HT1080 (cell line): Measurements from ENCODE around the gene PCBP4. TPM values are rescaled to one million over a fixed set of nuclear protein-coding genes. Genes with fewer than 3 reads are reported as not detected.
"Not testable (repeated sequence)": the region's sequence is repeated elsewhere in the genome, so short reads cannot be mapped to it uniquely, and the experiment has no call there.

ENCODE experiments used
- DNase-seq: peaks from one replicate; pipeline ENCODE4 v3.0.0-alpha.2; 2015; ENCODE audit warnings: low read depth
- total RNA-seq: library from RNA; depleted of rRNA; stranded (reverse); fragments of >200 nt; shearing (Covaris generic); gene quantifications from 2 replicates; pipeline ENCODE4 v1.2.3, GENCODE V29; 2014

PCBP4 gene
- total RNA-seq, 1 experiment from 2014 or later: 95.9 TPM

DNA sequence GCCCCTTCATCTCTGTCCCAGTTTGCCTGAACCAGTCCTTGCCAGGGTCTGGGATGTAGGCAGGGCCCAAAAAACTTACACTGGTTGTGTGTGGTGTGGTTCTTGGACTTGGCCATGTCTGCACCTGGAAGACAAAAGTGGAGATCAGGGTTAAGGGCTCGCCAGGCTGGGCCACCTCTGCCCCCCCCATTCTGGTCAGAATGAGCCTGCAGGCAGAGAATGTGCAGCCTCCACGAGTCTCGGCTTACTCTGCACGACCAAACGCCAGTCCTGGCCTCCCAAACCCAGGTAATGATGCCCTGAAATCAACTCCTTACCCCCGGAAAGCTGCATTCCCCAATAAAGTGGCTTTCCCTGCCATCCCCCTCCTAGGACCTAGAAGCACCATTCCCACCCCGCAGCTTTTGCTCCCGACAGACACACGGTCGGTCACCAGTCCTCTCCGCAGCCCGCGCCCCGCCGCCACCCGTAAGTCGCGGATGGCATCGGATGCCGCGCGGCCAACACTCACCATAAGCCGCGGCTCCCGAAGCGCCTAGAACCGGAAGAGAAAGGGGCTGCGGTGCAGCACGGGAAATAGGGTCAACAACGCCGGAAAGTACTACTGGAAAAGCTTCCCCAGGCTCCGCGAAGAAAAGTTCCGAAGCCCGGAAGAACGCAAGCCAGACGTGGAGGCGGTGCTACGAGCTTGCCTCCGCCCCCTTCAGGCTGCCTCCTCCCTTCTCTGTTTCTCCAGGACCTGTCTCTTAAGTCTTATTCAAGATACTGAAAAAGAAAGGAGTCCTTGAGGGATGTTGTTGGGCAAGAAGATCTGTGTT is 28.3 kb upstream of the PCBP4 start, which contains the start of gene RPL29:
Gene RPL29 (minus strand): TSS at position 550 of the 818 bp plus-strand sequence. CDS start 434 bp downstream, at position 116.
- peak; percentile 92 for DNase-seq

GRCh38 chr3:51994530-51994929 is 27.3 kb upstream of the PCBP4 start:
- DNase-seq: no peak

GRCh38 chr3:51993657-51994056 is 26.4 kb upstream of the PCBP4 start:
- DNase-seq: not testable (repeated sequence)

DNA sequence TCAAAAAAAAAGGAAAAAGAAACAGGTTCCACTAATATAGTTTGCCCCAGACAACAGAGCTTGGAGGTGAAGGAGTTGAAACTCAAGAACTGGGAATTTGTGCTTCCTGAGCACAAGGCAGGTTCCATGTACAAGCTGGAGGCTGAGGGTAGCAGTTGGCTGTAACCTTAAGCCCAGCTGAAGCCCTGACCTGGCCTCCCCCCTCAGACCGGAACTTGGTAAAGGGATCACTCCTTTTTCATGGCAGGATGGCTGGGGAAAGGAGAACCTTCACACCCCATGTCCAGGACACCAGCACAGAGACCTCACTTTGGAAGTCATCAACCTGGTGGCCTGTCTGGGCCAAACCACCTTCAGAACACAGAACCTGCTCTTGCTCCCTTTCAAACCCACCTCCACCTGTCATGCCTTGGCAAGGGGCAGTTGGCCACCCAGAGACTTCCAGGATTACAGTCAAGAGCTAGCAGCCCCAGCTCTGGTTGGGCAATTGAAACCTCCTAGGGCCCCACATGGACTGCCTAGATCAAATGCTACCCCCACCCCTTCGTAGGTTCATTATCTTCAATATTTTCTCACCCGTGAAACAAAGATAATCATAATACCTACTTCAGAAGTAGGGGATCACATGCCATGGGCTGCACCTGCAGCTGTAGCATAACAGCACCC is 24.9 kb upstream of the PCBP4 start:
- no peak for DNase-seq

DNA sequence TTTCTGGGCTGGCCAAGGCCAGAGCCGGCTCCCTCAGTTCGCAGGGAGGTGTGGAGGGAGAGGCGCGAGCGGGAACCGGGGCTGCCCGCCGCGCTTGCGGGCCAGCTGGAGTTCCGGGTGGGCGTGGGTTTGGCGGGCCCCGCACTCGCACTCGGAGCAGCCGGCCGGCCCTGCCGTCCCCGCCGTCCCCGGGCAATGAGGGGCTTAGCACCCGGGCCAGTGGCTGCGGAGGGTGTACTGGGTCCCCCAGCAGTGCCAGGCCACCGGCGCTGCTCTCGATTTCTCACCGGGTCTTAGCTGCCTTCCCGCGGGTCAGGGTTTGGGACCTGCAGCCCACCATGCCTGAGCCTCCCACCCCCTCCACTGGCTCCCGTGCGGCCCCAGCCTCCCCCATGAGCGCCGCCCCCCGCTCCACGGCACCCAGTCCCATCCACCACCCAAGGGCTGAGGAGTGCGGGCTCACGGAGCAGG is 23.3 kb upstream of the PCBP4 start:
- not testable (repeated sequence) for DNase-seq

DNA sequence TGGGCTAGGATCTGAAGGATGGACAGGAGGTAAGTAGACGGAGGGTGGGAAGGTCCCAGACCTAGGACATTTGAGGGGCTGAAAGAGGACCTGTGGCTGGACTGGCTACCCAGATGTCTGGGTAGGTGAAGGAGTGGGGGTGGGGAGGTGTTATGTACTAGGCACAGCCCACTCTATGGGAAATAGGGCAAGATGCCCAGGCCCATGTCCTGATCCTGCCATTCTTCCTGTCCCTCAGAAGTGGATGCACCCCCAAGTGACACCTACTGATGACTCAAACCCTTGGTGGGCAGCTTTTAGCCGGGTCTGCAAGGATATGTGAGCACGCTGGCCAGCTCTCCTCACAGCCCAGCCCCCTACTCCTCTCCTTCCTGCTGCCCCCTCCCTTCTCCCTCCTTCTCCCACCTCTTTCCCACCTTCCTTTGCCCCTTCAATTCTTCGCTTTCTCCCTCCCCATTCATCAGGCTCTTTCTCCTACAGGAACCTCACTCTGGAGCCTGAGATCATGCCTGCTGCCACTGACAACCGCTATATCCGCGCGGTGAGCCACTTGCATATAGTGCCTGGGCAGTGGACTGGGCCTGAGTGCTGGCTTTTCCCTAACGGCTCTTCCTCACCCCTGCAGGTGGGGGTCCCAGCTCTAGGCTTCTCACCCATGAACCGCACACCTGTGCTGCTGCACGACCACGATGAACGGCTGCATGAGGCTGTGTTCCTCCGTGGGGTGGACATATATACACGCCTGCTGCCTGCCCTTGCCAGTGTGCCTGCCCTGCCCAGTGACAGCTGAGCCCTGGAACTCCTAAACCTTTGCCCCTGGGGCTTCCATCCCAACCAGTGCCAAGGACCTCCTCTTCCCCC is 21.3 kb upstream of the PCBP4 start:
- DNase-seq: no peak

- DNase-seq: no peak
Observed at GRCh38 chr3:51987568-51987967, 20.3 kb upstream of the PCBP4 start.

DNA sequence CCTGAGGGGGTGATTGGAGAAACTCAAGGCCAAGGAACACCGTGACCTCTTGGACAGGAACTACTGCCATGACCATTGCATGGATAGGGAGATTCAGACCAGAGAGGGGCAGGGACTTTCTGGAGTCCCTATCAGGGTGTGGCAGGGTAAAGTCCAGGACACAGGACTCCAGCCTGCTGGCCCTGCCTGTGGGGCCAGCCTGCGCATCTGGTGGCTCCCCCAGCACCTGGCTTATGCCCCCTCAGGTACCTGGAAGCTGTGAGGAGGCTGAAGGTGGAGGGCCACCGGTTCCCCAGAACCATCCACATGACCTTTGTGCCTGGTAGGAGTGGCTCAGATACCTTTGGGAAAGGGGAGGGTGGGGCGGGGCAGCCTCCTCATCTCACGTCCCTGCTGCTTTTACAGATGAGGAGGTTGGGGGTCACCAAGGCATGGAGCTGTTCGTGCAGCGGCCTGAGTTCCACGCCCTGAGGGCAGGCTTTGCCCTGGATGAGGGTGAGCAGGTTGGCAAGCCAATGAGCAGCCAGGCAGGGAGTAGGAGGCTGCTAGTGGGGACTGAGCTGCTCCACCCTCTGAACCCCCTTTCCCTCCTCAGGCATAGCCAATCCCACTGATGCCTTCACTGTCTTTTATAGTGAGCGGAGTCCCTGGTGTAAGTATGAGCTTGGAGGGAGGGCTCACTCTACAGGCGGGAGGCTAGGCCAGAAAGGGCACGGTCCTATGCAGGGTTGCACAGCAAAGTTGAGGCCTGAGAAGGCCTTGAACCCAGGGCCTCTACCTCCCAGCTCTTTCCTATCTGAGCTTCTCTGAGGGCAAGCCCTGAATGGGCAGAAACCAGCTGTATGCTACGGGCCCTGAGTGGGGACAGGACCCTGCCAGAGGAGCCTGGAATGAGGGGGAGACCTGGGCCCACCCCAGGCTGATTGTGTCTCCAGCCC is 19.0 kb upstream of the PCBP4 start:
- DNase-seq: no peak

DNA sequence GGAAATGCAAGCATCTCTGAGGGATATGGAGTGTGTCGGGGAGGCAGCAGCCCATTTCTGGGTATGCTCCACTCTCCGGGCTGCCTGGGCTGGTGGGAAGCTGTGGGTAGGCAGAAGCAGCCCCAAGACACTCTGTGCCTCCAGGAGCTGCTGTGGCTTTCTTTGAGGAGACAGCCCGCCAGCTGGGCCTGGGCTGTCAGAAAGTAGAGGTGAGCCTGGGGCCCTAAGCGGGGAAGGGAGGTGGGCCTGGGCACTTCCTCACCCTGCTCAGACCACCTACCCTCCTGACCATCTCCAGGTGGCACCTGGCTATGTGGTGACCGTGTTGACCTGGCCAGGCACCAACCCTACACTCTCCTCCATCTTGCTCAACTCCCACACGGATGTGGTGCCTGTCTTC is 17.8 kb upstream of the PCBP4 start:
- DNase-seq: no peak

DNA sequence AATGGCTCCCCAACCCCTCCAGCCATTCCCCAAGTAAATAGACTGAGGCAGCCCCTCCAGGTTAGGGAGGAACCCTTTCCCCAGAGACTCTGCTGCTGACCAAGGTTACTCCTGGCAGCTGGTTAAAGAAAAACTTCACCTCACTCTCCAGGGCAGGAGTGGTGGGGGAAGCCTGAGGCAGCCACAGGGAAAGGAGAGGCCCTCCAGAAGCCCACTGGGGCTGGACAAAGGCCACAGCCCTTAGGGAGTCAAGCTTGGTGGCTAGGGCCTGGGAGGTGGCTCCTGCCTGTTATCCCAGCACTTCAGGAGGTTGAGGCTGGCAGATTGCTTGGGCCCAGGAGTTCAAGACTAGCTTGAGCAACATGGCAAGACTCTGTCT is 17.0 kb upstream of the PCBP4 start:
- no peak for DNase-seq

DNA sequence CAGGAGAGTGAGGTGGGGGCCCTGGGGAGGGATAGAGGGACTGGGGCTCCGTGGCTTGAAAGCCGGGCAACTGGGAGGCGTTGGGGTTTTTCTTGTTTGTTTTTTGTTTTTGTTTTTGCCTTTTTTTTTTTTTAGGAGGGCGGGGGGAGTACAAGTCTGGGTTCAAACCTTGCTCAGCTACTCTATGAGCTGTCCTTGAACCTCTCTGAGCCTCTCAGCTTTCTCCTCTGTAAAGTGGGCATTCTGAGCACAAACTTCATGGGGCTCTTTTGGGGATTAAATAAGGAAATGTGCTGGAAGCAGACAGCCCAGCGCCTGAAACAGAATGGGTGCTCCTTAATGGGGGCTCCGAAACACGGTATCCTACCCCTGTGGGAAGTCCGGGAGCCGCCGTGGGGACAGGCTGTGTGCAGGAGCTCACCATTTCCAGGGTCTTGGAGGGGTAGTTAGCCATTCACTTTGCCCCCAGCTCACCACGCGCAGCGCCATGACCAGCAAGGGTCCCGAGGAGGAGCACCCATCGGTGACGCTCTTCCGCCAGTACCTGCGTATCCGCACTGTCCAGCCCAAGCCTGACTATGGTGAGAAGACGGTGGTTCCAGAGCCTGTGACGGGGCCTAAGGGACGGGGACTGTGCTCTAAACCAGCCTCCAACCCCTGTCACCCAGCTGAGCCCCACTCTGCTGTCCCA is 16.5 kb upstream of the PCBP4 start:
- no peak for DNase-seq

DNA sequence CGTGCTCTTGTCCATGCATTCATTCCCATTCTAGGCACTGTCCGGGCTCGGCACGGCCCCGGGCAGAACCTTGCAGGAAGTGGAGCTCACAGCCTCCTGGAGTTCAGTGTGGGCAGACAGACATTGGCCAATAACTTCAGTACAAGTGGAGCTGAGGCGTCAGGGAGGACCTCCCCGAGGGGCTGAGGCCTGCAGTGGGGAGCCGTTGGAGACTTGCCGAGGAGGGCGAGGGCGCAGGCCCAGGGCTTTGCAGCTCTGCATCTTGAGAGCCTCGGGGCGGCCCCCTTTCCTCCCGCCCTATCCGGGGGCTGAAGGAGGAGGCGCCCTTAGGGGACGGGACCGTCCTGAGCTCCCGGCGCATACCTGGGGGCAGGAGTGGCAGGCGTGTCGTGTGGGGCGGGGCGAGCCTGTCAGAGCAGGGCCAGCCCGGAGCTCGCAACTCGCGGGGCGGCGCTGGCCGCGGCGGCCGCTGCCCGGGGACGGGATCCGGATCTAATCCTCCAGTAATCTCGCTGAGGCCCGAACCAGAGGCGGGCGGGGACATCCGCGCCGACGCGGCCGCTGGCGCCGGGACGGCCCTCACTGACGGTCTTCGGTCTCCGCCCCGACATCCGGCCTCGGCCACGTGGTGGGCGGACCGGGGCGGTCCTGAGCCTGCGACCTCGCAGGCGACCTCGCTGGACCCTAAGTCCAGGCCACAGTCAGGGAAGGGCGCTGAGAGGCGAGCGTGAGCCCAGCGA is 15.8 kb upstream of the PCBP4 start, which contains the start of gene ACY1:
Gene ACY1 (plus strand): TSS at position 698 of the 740 bp plus-strand sequence. CDS start 530 bp downstream, outside the sequence.
- DNase-seq: peak; percentile 90

- peak; percentile 78 for DNase-seq
Observed at GRCh38 chr3:51982352-51982837, 15.1 kb upstream of the PCBP4 start.

DNA sequence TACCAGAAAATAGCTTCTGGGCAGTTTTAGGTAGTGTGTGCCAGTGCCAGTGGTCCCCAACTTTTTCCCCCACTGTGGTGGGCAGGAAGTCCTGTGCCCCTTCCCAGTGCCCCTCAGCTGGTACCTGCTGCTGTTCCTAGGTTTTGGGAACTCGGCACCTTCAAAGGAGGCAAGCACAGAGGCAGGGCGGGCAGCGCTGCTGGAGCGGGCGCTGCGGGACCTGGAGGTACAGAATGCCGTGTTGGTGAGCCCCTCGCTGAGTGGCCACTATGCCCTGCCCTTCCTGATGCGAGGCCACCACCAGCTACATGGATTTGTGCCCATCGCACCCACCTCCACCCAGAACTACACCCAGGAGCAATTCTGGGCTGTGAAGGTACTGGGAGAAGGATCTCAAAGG is 13.0 kb upstream of the PCBP4 start:
- DNase-seq: no peak

DNA sequence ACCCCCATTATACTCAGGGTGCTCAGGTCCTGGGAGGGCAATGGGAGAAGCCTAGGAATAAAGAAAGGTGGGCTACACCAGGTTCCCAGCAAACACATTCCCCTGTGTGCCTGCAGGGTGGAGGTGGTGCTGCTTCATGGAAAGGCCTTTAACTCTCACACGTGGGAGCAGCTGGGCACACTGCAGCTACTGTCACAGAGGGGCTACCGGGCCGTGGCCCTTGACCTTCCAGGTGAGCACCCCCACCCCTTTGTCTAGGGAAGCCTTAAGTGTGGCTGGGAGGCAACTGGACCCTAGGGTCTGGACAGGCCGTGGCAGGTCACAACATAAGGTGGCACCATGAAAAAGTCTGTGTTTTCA is 10.9 kb upstream of the PCBP4 start:
- DNase-seq: no peak

DNA sequence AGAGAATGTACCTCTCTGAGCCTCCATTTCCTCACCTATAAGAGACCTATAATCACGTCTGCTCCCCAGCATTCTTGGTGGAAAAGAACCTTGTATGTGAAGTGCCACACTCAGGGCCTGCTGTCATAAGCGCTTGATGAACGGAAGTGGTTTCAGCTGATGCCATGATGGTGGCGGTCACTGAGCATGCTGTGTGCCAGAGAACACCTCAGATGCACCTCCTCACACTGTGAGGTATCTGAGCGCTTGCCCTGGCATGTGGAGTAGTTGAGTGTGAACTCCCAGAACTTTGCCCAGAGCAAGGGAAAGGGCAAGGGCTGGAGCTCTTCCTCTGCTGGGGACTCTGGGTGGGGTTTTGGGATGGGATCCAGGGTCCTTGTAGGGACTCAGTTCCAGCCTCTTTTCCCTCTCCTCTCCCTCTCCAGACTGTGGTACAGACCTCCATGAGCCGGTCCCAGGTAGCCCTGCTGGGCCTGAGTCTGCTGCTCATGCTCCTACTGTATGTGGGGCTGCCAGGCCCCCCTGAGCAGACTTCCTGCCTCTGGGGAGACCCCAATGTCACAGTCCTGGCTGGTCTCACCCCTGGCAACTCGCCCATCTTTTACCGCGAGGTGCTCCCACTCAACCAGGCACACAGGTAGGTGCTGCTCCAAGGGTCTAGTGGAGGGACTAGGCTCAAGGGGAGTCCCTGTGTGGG is 10.3 kb upstream of the PCBP4 start:
- DNase-seq: no peak

- peak; percentile 43 for DNase-seq
Observed at GRCh38 chr3:51975852-51976549, 8.7 kb upstream of the PCBP4 start.
